Progenitor cell of endocrine pancreas (in vitro differentiated cells): ENCODE data around the gene SIPA1L3. TPM values are rescaled to one million over a fixed set of nuclear protein-coding genes. Genes with fewer than 3 reads are reported as not detected.

Experiments
- DNase-seq: peaks from one replicate; pipeline ENCODE4 v3.0.0; 2021; ENCODE audit warnings: low spot score; ENCODE audit not compliant: unreplicated experiment
- H3K27ac Mint-ChIP-seq: 2 replicates; pipeline ENCODE4 v1.8.0; 2021; ENCODE audit warnings: mild to moderate bottlenecking, moderate library complexity, mixed read lengths
- H3K27me3 Mint-ChIP-seq: 2 replicates; pipeline ENCODE4 v1.8.0; 2021; ENCODE audit warnings: mixed read lengths
- H3K36me3 Mint-ChIP-seq: 2 replicates; pipeline ENCODE4 v1.8.0; 2022; ENCODE audit warnings: mixed read lengths; ENCODE audit not compliant: insufficient read depth
- H3K4me1 Mint-ChIP-seq: 2 replicates; pipeline ENCODE4 v1.8.0; 2021; ENCODE audit warnings: low read depth, mixed read lengths
- H3K4me3 Mint-ChIP-seq: 2 replicates; pipeline ENCODE4 v1.8.0; 2021; ENCODE audit warnings: low read depth, mild to moderate bottlenecking, moderate library complexity, mixed read lengths
- H3K9me3 Mint-ChIP-seq: 2 replicates; pipeline ENCODE4 v1.8.0; 2021; ENCODE audit warnings: low read depth, mixed read lengths
- total RNA-seq: library from RNA; stranded (reverse); gene quantifications from 2 replicates; pipeline ENCODE4 v1.2.1, GENCODE V29; 2021
- TF ChIP-seq, protein P1 (sequence below): fragments of 200-600 bp; sonication (generic); IDR thresholded peaks from one replicate; pipeline ENCODE4 v1.5.0; 2021; ENCODE audit warnings: antibody characterized with exemption, mild to moderate bottlenecking; ENCODE audit not compliant: unreplicated experiment

The SIPA1L3 gene
- total RNA-seq, 1 donor from 2014 or later: 132 TPM

DNA sequence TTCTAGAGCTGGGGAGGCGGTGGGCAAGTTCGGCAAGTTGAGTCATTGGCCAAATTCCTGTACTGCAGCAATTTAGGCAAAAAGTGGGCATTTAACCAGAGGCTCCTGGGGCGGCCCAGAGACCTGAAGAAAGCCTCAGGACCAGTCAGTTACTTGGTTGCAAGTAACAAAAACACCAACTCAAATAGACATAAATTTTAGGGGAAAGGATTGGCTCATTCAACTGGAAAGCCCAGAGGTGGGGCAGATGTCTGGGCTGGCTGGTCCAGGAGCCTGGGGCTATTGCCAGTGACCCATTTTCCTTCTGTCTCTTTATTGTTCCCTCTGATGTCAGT, 97.1 kb downstream of the SIPA1L3 start:
- TF ChIP-seq, protein P1, sequence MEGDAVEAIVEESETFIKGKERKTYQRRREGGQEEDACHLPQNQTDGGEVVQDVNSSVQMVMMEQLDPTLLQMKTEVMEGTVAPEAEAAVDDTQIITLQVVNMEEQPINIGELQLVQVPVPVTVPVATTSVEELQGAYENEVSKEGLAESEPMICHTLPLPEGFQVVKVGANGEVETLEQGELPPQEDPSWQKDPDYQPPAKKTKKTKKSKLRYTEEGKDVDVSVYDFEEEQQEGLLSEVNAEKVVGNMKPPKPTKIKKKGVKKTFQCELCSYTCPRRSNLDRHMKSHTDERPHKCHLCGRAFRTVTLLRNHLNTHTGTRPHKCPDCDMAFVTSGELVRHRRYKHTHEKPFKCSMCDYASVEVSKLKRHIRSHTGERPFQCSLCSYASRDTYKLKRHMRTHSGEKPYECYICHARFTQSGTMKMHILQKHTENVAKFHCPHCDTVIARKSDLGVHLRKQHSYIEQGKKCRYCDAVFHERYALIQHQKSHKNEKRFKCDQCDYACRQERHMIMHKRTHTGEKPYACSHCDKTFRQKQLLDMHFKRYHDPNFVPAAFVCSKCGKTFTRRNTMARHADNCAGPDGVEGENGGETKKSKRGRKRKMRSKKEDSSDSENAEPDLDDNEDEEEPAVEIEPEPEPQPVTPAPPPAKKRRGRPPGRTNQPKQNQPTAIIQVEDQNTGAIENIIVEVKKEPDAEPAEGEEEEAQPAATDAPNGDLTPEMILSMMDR: no peak

DNA sequence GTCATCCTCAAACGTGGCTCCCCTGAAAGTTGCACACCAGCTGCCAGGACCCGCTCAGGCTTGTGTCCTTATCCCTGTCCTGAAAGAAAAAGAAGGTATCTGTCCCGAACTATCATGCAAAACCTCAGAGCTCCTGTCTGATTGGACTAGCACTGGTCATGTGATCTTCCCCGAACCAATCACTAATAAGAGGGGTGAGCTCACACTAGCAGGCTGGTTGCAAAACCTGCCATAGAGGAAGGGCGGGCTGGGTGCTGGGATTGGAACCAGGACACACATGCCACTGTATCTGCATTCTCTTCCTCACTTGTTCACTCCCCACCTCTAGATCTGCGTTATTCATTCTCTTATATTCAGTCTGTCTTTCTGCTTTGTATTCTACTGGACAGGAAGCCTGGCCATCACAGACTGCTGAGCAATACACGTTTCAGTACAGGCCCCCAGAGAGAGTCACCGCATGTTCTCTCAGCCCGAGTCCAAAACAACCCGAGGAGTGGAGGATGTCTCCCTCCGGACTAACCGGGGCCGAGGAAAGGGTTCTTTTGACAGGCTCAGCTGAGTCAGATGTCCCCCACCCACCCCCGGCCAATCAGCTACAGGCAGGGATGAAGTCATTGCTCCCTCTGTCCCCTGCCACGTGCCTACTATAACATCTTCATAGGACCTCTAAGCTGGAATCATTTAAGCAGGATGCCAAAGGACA, 97.7 kb downstream of the SIPA1L3 start:
- no peaks in the 10 kb centered on the region for H3K9me3 Mint-ChIP-seq
- no peak overlapping the region for H3K4me3 Mint-ChIP-seq
- H3K27me3 Mint-ChIP-seq: no peaks in the 10 kb centered on the region
- H3K36me3 Mint-ChIP-seq: peaks cover 11% of the 10 kb centered on the region
- no peak overlapping the region for H3K27ac Mint-ChIP-seq
- H3K4me1 Mint-ChIP-seq: peaks cover 10% of the 10 kb centered on the region
- peak; percentile 18 for DNase-seq
- TF ChIP-seq, protein P1: no peak

More for the DNA sequence above, 97.1 kb downstream of the SIPA1L3 start:
- Mint-ChIP-seq H3K9me3 (no peaks in the 10 kb centered on the region), H3K27me3 (no peaks in the 10 kb centered on the region), H3K4me3 (no peak overlapping the region), H3K27ac (no peak overlapping the region), H3K36me3 (peaks cover 8% of the 10 kb centered on the region), H3K4me1 (peaks cover 13% of the 10 kb centered on the region)
- DNase-seq: no peak

DNA sequence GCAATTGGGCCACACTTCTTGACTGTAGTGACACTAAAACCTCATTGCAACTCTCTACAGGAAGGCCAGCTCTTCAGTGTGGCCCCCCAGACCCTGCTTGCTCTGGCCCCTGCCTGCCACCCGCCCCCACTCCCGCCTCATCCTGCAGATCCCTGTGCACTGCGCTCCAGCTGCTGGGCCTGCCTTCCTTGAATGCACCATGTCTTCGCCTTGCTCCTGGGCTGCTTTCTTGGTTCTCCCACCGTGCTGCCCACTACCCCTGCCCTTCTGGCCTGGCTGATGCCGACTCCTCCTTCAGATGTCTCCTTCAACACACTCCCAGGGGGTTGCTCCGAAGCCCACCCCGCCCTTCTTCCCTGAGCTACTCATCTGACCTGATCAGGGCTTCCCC, 98.2 kb downstream of the SIPA1L3 start:
- no peaks in the 10 kb centered on the region for H3K27me3 Mint-ChIP-seq
- no peak overlapping the region for H3K27ac Mint-ChIP-seq
- TF ChIP-seq, protein P1: no peak
- H3K9me3 Mint-ChIP-seq: no peaks in the 10 kb centered on the region
- peaks cover 13% of the 10 kb centered on the region for H3K4me1 Mint-ChIP-seq
- no peak for DNase-seq
- peaks cover 11% of the 10 kb centered on the region for H3K36me3 Mint-ChIP-seq
- no peak overlapping the region for H3K4me3 Mint-ChIP-seq

DNA sequence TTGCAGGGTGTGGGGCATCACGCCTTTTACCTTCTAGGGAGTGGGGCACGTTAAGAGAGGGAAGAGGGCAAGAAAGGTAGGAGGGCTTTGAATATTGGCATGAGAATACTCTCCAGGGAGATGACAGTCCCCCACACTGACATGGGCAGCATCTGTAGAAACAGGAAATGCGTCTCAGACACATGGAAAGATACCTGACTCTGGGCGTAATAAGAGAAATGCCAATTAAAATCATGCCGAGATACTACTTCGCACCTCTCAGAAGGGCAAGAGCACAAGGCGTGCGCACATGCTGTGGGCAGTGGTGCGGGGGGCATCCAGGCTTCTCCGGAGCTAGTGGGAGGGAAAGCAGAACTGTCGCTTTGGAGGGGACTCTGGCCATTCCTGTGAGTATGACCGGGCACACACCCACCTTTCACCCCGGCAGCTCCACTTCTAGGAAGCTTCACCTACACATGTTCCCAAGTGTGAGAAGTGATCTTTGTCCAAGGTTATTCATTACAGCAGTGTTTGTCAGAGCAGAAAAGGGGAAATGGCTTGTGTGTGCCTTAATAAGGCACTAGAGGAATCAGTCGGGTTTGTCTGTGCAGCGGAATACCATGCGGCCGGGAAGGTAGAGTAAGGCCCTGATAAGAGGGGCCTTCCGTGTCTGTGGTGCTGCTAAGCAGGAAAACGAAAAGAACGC, 99.5 kb downstream of the SIPA1L3 start:
- no peak overlapping the region for H3K4me3 Mint-ChIP-seq
- H3K36me3 Mint-ChIP-seq: peaks cover 14% of the 10 kb centered on the region
- TF ChIP-seq, protein P1: no peak
- H3K27ac Mint-ChIP-seq: peak overlapping the region; percentile 43
- no peaks in the 10 kb centered on the region for H3K27me3 Mint-ChIP-seq
- peaks cover 13% of the 10 kb centered on the region for H3K4me1 Mint-ChIP-seq
- no peaks in the 10 kb centered on the region for H3K9me3 Mint-ChIP-seq
- DNase-seq: no peak

DNA sequence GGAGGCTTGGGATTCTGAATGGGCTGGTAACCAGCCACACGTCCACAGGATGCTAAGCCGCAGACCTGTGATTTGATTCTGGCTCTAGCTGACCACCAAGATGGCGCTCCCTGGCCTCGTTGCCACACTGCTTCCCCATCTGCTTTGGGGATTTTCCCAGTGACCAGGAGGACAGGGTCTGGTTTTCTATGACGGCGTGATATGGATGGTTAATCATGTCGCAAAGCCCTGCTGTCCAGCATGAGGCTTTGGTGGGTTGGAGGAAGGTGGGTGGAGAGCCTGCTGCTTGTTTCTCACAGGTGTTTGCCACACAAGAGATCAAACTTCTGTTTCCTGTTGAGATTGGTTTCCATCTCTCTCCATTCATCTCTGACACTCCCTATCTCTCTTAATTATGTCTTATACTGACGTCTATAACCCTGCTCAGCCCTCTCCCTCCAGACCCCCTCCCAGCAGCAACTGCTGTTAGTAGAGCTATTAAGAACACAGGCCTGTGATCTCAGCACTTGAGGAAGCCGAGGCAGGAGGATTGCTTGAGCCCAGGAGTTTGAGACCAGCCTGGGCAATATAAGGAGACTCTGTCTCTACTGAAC, 102.7 kb downstream of the SIPA1L3 start:
- no peaks in the 10 kb centered on the region for H3K9me3 Mint-ChIP-seq

More for the DNA sequence above, 102.7 kb downstream of the SIPA1L3 start:
- no peak for DNase-seq
- peaks cover 13% of the 10 kb centered on the region for H3K4me1 Mint-ChIP-seq
- H3K27me3 Mint-ChIP-seq: no peaks in the 10 kb centered on the region
- peak overlapping the region; percentile 78 for H3K27ac Mint-ChIP-seq
- TF ChIP-seq, protein P1: no peak
- H3K36me3 Mint-ChIP-seq: peaks cover 15% of the 10 kb centered on the region
- no peak overlapping the region for H3K4me3 Mint-ChIP-seq
